Panc1 (cell line): ENCODE results near the gene SPHKAP. TPM values are rescaled to one million over a fixed set of nuclear protein-coding genes. Genes with fewer than 3 reads are reported as not detected.

ENCODE experiments used
- ATAC-seq: fragments of 200-7000 bp; cut with Tn5 transposase; 2 replicates; pipeline ENCODE4 v1.9.1; 2020; ENCODE audit warnings: mild to moderate bottlenecking, moderate library complexity
- BruUV-seq: library from RNA; stranded (reverse); fragments of 400-500 nt; replicated peaks from 2 replicates; lab custom pipeline; 2021; lab: Mats Ljungman, UMichigan
- CTCF ChIA-PET: fragments of 300-600 bp; sonication (Branson Sonifier 250); formaldehyde crosslinking; loops from one replicate; lab custom pipeline; 2022; ENCODE audit warnings: antibody characterized with exemption; lab: Charles Lee
- POLR2A ChIA-PET: fragments of 300-600 bp; sonication (Branson Sonifier 250); formaldehyde crosslinking; loops from one replicate; lab custom pipeline; 2022; ENCODE audit warnings: antibody characterized with exemption; lab: Charles Lee
- DNase-seq: peaks from one replicate; pipeline ENCODE4 v3.0.0-alpha.2; 2010; ENCODE audit warnings: low read depth, low spot score
- H3K27ac ChIP-seq: 2 replicates; pipeline ENCODE4 v1.5.1; 2011; ENCODE audit warnings: mild to moderate bottlenecking, low read length, inconsistent platforms
- H3K27me3 ChIP-seq: fragments of 200-500 bp; sonication (Bioruptor generic); 2 replicates; pipeline ENCODE4 v1.6.0; 2014; ENCODE audit warnings: low read length, inconsistent platforms; ENCODE audit not compliant: control insufficient read depth, insufficient read depth
- H3K36me3 ChIP-seq: fragments of 200-500 bp; sonication (Bioruptor generic); 2 replicates; pipeline ENCODE4 v1.5.1; 2014; ENCODE audit warnings: inconsistent platforms, mild to moderate bottlenecking, low read length, moderate library complexity; ENCODE audit not compliant: control insufficient read depth, insufficient read depth
- H3K4me1 ChIP-seq: 2 replicates; pipeline ENCODE4 v1.5.1; 2011; ENCODE audit warnings: inconsistent platforms, mild to moderate bottlenecking, low read length, moderate library complexity; ENCODE audit not compliant: control insufficient read depth, insufficient read depth
- H3K4me3 ChIP-seq, 2 experiments: 2 replicates each; pipeline ENCODE4 v1.5.1; 2011 to 2012; ENCODE audit warnings: low read depth in 2 of 2, low read length in 2 of 2, mild to moderate bottlenecking in 2 of 2, inconsistent platforms in 1 of 2, moderate library complexity in 1 of 2
- H3K9me3 ChIP-seq: fragments of 200-500 bp; sonication (Bioruptor generic); 2 replicates; pipeline ENCODE4 v1.5.1; 2014; ENCODE audit warnings: low read depth, mild to moderate bottlenecking, inconsistent platforms, low read length, moderate library complexity; ENCODE audit not compliant: control insufficient read depth, insufficient read depth
- CTCF ChIP-seq: fragments of 450-650 bp; IDR thresholded peaks from 2 replicates; pipeline ENCODE4 v1.5.1; 2017; ENCODE audit warnings: mild to moderate bottlenecking
- POLR2AphosphoS5 ChIP-seq: IDR thresholded peaks from 2 replicates; pipeline ENCODE4 v1.6.1; 2012; ENCODE audit warnings: mild to moderate bottlenecking, low read depth, low read length, moderate library complexity
- REST ChIP-seq, 2 experiments: IDR thresholded peaks; 2 replicates each; pipeline ENCODE4 v1.6.1; 2011 to 2012; ENCODE audit warnings: low read depth in 2 of 2, control low read depth in 1 of 2, low read length in 1 of 2, mild to moderate bottlenecking in 1 of 2, moderate library complexity in 1 of 2; ENCODE audit not compliant: insufficient read depth in 1 of 2
- SIN3A ChIP-seq: IDR thresholded peaks from 2 replicates; pipeline ENCODE4 v1.6.1; 2012; ENCODE audit warnings: low read depth, mild to moderate bottlenecking, low read length, moderate library complexity, borderline replicate concordance; ENCODE audit not compliant: insufficient read depth
- TCF7L2 ChIP-seq: IDR thresholded peaks from 2 replicates; pipeline ENCODE4 v1.6.1; 2011; ENCODE audit warnings: mild to moderate bottlenecking, low read depth, low read length, inconsistent platforms
- in situ Hi-C: cut with HindIII; loops from 2 replicates; pipeline ENCODE4 v1.10.0; 2016; ENCODE audit warnings: low sequenced_read_pairs, low pct_unique_long_range_greater_than_20kb
- intact Hi-C: fragments of 100-400 bp; cut with micrococcal nuclease; formaldehyde crosslinking; loops from one replicate; pipeline ENCODE4 v1.10.0; 2022; ENCODE audit not compliant: unreplicated experiment
- total RNA-seq: library from RNA; stranded (reverse); gene quantifications from one replicate; pipeline ENCODE4 v1.2.1, GENCODE V29; 2021; ENCODE audit not compliant: unreplicated experiment

The SPHKAP gene
- total RNA-seq, 1 experiment from 2014 or later: not detected

- intact Hi-C loops: no loop called here
- POLR2A ChIA-PET: no interaction called here
- CTCF ChIA-PET: no interaction called here
- in situ Hi-C loops: no loop called here
- H3K9me3 ChIP-seq: no peaks in the 10 kb centered on the region
- H3K27me3 ChIP-seq: no peaks in the 10 kb centered on the region
- no TSS peak for BruUV-seq
- ATAC-seq (no peak), DNase-seq (no peak)
- H3K4me1 ChIP-seq: no peaks in the 10 kb centered on the region
- H3K36me3 ChIP-seq: no peaks in the 10 kb centered on the region
- TF ChIP-seq SIN3A: no peak
- TF ChIP-seq REST (IDR thresholded peaks at IDR 0.05; ENCODE audit: insufficient read depth in 1 of 2, low read depth in 2 of 2, low read length in 1 of 2): no peak
- TF ChIP-seq CTCF: no peak
- TF ChIP-seq POLR2AphosphoS5: no peak
- no peak for TF ChIP-seq TCF7L2
- H3K4me3 ChIP-seq: no peak overlapping the region
- no peak overlapping the region for H3K27ac ChIP-seq
Measured at GRCh38 chr2:228180181-228181097, 1.0 kb downstream of the SPHKAP start.

GRCh38 chr2:228167290-228167689 lies 14.2 kb downstream of the SPHKAP start:
- intact Hi-C loops: no loop called here
- Histone ChIP-seq H3K4me3 (no peak overlapping the region), H3K36me3 (no peaks in the 10 kb centered on the region), H3K4me1 (no peaks in the 10 kb centered on the region), H3K9me3 (no peaks in the 10 kb centered on the region), H3K27ac (no peak overlapping the region), H3K27me3 (no peaks in the 10 kb centered on the region)
- DNase-seq (no peak), ATAC-seq (no peak)
- CTCF ChIA-PET: no interaction called here
- no TSS peak for BruUV-seq
- TF ChIP-seq REST (IDR thresholded peaks at IDR 0.05; ENCODE audit: insufficient read depth in 1 of 2, low read depth in 2 of 2, low read length in 1 of 2) (no peak), POLR2AphosphoS5 (no peak), TCF7L2 (no peak), SIN3A (no peak), CTCF (no peak)
- POLR2A ChIA-PET: no interaction called here
- in situ Hi-C loops: no loop called here
